Liver (tissue), 3 donors: ENCODE data around the gene FSIP1.

ENCODE experiments used
- EGR1 ChIP-seq, 2 donors: IDR thresholded peaks; 2 replicates each; pipeline ENCODE4 v1.6.1; 2016 to 2018; ENCODE audit warnings: antibody characterized with exemption in 2 of 2, low read depth in 2 of 2
- RXRA ChIP-seq, 2 donors: IDR thresholded peaks; 2 replicates each; pipeline ENCODE4 v1.6.1; 2017 to 2018; ENCODE audit warnings: antibody characterized with exemption in 2 of 2, mild to moderate bottlenecking in 1 of 2
- TF ChIP-seq, protein P1 (sequence below): fragments of 150-350 bp; IDR thresholded peaks from 2 replicates; pipeline ENCODE4 v1.5.1; 2017; ENCODE audit warnings: improper control_type of control experiment, low read depth, low read length; ENCODE audit not compliant: missing input control
- donor health status: healthy.
- donor health status: healthy.

DNA sequence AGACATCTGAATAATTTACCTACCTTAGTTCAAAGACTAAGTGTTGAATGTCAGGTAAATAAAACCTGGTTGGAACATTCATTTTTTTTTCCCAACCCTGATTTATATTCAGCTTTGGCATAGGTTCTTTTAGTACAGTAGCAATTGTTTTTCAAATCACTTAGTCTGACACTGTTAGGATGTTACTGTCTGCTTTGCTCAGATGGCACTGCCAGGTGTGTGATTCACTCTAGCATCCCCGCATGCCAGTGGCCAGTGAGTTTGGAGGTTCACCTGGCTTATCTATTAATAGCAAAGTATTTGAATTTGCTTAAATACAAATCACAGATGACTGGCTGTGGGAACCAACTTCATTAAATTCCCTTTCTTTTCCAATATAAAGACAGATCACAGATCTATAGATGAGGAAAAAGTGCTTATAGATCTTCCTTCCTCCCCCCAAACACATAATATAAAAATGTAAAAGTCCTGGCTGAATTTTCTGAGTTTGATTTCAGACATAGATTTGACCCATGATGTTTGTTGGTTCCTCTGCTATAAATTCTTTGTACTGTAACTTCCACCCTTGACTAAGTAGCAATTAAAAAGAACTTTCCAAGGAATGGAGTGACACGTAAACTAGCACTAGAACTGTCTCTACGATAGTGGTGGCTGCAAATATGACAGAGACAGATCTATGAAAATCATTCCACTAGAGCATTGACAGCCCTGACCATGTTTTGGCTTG lies 197.8 kb downstream of the FSIP1 start:
- TF ChIP-seq, protein P1, sequence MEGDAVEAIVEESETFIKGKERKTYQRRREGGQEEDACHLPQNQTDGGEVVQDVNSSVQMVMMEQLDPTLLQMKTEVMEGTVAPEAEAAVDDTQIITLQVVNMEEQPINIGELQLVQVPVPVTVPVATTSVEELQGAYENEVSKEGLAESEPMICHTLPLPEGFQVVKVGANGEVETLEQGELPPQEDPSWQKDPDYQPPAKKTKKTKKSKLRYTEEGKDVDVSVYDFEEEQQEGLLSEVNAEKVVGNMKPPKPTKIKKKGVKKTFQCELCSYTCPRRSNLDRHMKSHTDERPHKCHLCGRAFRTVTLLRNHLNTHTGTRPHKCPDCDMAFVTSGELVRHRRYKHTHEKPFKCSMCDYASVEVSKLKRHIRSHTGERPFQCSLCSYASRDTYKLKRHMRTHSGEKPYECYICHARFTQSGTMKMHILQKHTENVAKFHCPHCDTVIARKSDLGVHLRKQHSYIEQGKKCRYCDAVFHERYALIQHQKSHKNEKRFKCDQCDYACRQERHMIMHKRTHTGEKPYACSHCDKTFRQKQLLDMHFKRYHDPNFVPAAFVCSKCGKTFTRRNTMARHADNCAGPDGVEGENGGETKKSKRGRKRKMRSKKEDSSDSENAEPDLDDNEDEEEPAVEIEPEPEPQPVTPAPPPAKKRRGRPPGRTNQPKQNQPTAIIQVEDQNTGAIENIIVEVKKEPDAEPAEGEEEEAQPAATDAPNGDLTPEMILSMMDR, result no peak
- TF ChIP-seq EGR1 (IDR thresholded peaks at IDR 0.05; ENCODE audit: low read depth in 2 of 2) (no peak), RXRA (IDR thresholded peaks at IDR 0.05) (no peak)
